Left ventricle myocardium inferior (tissue), 1 donor: ENCODE data around the gene RASAL3. TPM values are rescaled to one million over a fixed set of nuclear protein-coding genes. Genes with fewer than 3 reads are reported as not detected.

ENCODE experiments used
- DNase-seq: peaks from one replicate; pipeline ENCODE4 v3.0.0-alpha.2; 2020
- H3K27ac ChIP-seq: fragments of 200-600 bp; replicated peaks from 2 replicates; pipeline ENCODE4 v1.8.0; 2021
- H3K27me3 ChIP-seq: fragments of 200-600 bp; 2 replicates; pipeline ENCODE4 v1.8.0; 2021; ENCODE audit warnings: low read depth
- H3K36me3 ChIP-seq: fragments of 200-600 bp; 2 replicates; pipeline ENCODE4 v1.8.0; 2021
- H3K4me1 ChIP-seq: fragments of 200-600 bp; 2 replicates; pipeline ENCODE4 v1.8.0; 2021
- H3K4me3 ChIP-seq: fragments of 200-600 bp; 2 replicates; pipeline ENCODE4 v1.8.0; 2021; ENCODE audit warnings: mild to moderate bottlenecking, moderate library complexity
- H3K9me3 ChIP-seq: fragments of 200-600 bp; replicated peaks from 2 replicates; pipeline ENCODE4 v1.8.0; 2021
- CTCF ChIP-seq: fragments of 200-600 bp; IDR thresholded peaks from 2 replicates; pipeline ENCODE4 v1.8.0; 2021; ENCODE audit warnings: antibody characterized with exemption, mild to moderate bottlenecking, borderline replicate concordance
- intact Hi-C: fragments of 100-400 bp; cut with micrococcal nuclease; formaldehyde crosslinking; loops from one replicate; pipeline ENCODE4 v1.11.0; 2022
- total RNA-seq: library from RNA; stranded (reverse); fragmentation: NEBNext Ultra II Directional; extraction: Animal tissue kit (Norgen Biotek cat#: 25700); gene quantifications from one replicate; pipeline ENCODE4 v1.2.1, GENCODE V29; 2021
- donor health status: DM: no; HTN: yes; CAD: no; lungs with severe emphysema.

Gene RASAL3
- total RNA-seq, 1 donor from 2014 or later: 1.5 TPM

GRCh38 chr19:15436826-15437110 is 27.6 kb downstream of the RASAL3 start:
- no peak overlapping the region for H3K4me3 ChIP-seq
- DNase-seq: no peak
- no peaks in the 10 kb centered on the region for H3K27me3 ChIP-seq
- intact Hi-C loops: no loop called here
- TF ChIP-seq CTCF: no peak
- peaks cover 20% of the 10 kb centered on the region for H3K4me1 ChIP-seq
- peaks cover 23% of the 10 kb centered on the region for H3K36me3 ChIP-seq
- no peak overlapping the region for H3K27ac ChIP-seq
- no peaks in the 10 kb centered on the region for H3K9me3 ChIP-seq

- TF ChIP-seq CTCF: no peak
- H3K36me3 ChIP-seq: peaks cover 23% of the 10 kb centered on the region
- no peaks in the 10 kb centered on the region for H3K27me3 ChIP-seq
- H3K4me1 ChIP-seq: peaks cover 26% of the 10 kb centered on the region
- H3K9me3 ChIP-seq: no peaks in the 10 kb centered on the region
- no peak for DNase-seq
- H3K4me3 ChIP-seq: no peak overlapping the region
- intact Hi-C loops: no loop called here
- no peak overlapping the region for H3K27ac ChIP-seq
These were observed 28.1 kb downstream of the RASAL3 start for GRCh38 chr19:15436012-15436825.

GRCh38 chr19:15433519-15434069 is 30.8 kb downstream of the RASAL3 start:
- intact Hi-C loops: no loop called here
- Histone ChIP-seq H3K4me3 (peak overlapping the region; percentile 95), H3K9me3 (no peaks in the 10 kb centered on the region), H3K4me1 (peaks cover 52% of the 10 kb centered on the region), H3K27me3 (no peaks in the 10 kb centered on the region), H3K27ac (peak overlapping the region; percentile 99), H3K36me3 (peaks cover 11% of the 10 kb centered on the region)
- no peak for DNase-seq
- TF ChIP-seq CTCF: no peak

- no peaks in the 10 kb centered on the region for H3K27me3 ChIP-seq
- H3K27ac ChIP-seq: peak overlapping the region; percentile 99
- DNase-seq: peak; percentile 94
- no peak for TF ChIP-seq CTCF
- no peaks in the 10 kb centered on the region for H3K9me3 ChIP-seq
- H3K4me3 ChIP-seq: peak overlapping the region; percentile 95
- H3K4me1 ChIP-seq: peaks cover 57% of the 10 kb centered on the region
- intact Hi-C loops: no loop called here
- H3K36me3 ChIP-seq: peaks cover 13% of the 10 kb centered on the region
These were observed 31.5 kb downstream of the RASAL3 start for GRCh38 chr19:15432629-15433518.

- Histone ChIP-seq H3K9me3 (no peaks in the 10 kb centered on the region), H3K27ac (peak overlapping the region; percentile 74)
- intact Hi-C loops: no loop called here
These were observed 32.3 kb downstream of the RASAL3 start for GRCh38 chr19:15432018-15432494.

More at GRCh38 chr19:15432018-15432494, 32.3 kb downstream of the RASAL3 start:
- H3K4me3 ChIP-seq: peak overlapping the region; percentile 95
- peaks cover 19% of the 10 kb centered on the region for H3K36me3 ChIP-seq
- no peak for DNase-seq
- H3K4me1 ChIP-seq: peaks cover 53% of the 10 kb centered on the region
- H3K27me3 ChIP-seq: no peaks in the 10 kb centered on the region
- no peak for TF ChIP-seq CTCF
